GM13977 (cell line): ENCODE results near the gene CHRNA5.
"Not testable (repeated sequence)": the region's sequence is repeated elsewhere in the genome, so short reads cannot be mapped to it uniquely, and the experiment has no call there.

Experiments used
- DNase-seq: peaks from one replicate; pipeline ENCODE4 v3.0.0; 2012; ENCODE audit warnings: low spot score
- CTCF ChIP-seq: IDR thresholded peaks from 2 replicates; pipeline ENCODE4 v1.5.1; 2012; ENCODE audit warnings: mild to moderate bottlenecking, control low read depth; ENCODE audit not compliant: insufficient read depth; ENCODE audit errors: extremely low read depth, missing control alignments
- in situ Hi-C: fragments of 300-500 bp; cut with MboI; formaldehyde crosslinking; loops from one replicate; pipeline ENCODE4 v1.12.0; 2022; ENCODE audit warnings: low sequenced_read_pairs, low pct_unique_long_range_greater_than_20kb, mixed read lengths, inconsistent platforms; ENCODE audit not compliant: unreplicated experiment

Gene CHRNA5

GRCh38 chr15:78565097-78565950 is at the start of gene CHRNA5:
CHRNA5 (plus strand) TSS chr15:78565520; CDS start chr15:78565720, 200 bp downstream.
- TF ChIP-seq CTCF = no peak
- in situ Hi-C loops = no loop called here
- DNase-seq = peak; percentile 86

DNA sequence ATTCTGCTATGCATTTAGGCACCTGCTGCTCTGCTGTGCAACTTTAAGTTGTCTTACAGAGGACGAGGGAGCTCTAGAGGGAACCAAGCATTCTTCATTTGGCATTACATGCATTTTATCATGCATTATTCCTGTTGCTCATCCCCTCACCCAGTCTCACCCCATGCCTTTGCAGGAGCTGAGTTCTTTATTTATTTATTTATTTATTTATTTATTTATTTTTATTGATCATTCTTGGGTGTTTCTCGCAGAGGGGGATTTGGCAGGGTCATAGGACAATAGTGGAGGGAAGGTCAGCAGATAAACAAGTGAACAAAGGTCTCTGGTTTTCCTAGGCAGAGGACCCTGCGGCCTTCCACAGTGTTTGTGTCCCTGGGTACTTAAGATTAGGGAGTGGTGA is 45.3 kb upstream of the CHRNA5 start:
- in situ Hi-C loops, DNase-seq: not testable (repeated sequence)

- no peak for DNase-seq
- in situ Hi-C loops = no loop called here
- TF ChIP-seq CTCF = no peak
Observed at GRCh38 chr15:78524230-78524629, 41.1 kb upstream of the CHRNA5 start.

GRCh38 chr15:78527325-78527724 is 38.0 kb upstream of the CHRNA5 start:
- in situ Hi-C loops = no loop called here
- no peak for DNase-seq
- TF ChIP-seq CTCF = no peak

- DNase-seq = no peak
- in situ Hi-C loops = no loop called here
- no peak for TF ChIP-seq CTCF
Observed at GRCh38 chr15:78533331-78533730, 32.0 kb upstream of the CHRNA5 start.

GRCh38 chr15:78536134-78536533 is 29.2 kb upstream of the CHRNA5 start:
- TF ChIP-seq CTCF = no peak
- DNase-seq = no peak
- in situ Hi-C loops = no loop called here

GRCh38 chr15:78537266-78537905 is 27.9 kb upstream of the CHRNA5 start:
- DNase-seq = no peak
- in situ Hi-C loops = no loop called here
- TF ChIP-seq CTCF = no peak
